IPS DF 4.7 (cell line): Measurements from ENCODE around the gene AGBL4.

Experiments
- DNase-seq: peaks from one replicate; pipeline ENCODE4 v3.0.0-alpha.2; 2013; ENCODE audit warnings: low spot score; ENCODE audit errors: extremely low read depth

Gene AGBL4

DNA sequence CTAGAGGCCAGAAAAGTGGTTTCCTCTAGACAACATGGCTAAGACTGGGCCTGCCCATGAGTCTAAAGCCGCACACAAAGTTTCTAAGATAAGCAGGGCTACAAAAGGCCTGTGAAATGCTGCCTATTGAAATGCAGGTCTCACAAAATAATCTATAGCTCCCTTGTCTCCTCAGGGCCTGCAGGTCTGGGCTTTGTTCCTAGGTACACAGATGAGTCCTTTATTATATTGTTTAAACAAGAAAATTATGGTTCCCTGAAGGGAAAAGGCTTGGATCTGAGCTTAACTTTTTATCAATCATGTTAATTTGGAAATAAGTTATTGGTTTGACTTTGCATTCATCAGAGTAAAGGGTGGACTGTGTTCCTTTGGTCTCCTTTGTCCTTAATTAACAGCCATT is 833.6 kb downstream of the AGBL4 start:
- no peak for DNase-seq

- no peak for DNase-seq
These were observed 836.7 kb downstream of the AGBL4 start for GRCh38 chr1:49187056-49187455.

DNA sequence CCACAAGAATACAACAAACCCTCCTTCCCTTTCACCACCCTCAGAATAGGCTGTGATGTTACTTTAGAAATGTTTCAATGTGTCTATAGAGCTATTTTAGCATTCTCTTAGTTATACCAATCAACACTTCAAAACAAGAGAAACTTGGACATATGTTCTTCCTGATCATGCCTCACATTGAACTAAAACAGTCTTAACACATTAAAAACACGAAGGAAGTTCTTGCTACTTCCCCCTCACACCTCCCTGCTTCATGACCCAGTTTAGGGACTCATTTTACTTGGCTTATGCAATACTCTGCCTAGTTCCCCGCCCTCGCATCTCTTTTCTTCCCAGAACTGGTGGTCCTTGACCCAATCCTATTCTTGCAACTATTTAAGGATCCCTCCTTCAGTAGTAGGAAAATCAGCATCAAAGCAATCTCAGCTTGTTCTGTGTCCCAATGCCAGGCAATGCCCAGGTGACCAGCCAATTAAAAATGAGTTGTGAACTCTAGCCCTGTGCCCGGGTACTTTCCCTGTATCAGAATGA is 838.2 kb downstream of the AGBL4 start:
- no peak for DNase-seq

GRCh38 chr1:49183489-49183888 is 840.3 kb downstream of the AGBL4 start:
- no peak for DNase-seq

DNA sequence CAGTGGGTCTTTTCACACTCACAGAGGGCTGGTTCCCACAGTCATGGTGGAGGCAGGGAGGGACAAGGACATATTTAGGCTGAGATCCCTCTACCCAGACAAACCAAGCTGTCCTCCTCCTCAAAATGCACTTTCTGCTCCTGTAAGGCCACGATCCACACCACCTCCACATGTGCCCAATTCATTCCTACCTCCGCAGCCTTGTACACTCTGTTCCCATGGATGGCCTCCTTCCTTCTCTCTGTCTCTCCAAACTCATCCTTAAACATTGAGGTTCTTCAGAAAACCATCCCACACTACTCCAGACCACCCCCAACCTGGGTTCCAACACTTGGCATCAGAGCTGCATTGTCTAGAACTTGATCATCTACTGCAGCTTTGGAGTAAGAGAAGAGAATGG is 842.7 kb downstream of the AGBL4 start:
- no peak for DNase-seq

DNA sequence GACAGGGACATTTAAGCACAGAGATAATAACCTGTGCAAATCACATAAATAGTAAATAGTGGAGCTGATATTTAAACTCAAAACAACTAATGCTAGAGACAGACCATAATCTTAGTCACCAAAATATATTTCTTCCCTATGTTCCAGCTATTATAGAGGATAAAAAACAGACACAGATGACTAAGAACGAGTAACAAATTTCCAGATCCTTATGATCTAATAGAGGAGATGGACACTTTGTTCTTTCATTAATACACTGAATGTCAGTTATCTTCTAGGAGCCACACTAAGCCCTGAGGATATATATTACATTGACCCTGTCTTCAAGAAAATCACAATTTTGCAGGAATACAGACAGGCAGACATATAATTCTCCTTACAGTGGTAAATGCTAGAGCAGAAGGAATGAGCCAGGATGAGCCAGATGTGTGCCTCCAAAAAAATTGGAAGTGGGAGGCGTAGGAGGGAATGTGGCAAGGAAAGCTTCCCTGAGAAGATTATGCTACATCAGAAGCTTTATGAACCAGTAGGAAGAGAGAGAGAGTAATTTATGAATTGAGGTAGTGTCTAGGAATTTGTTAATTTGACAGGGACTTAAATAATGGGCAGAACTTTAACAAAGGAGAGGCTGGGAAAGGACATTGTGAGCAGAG is 851.7 kb downstream of the AGBL4 start:
- DNase-seq, result no peak

GRCh38 chr1:49166031-49166430 is 857.7 kb downstream of the AGBL4 start:
- DNase-seq, result no peak

- no peak for DNase-seq
These were observed 860.7 kb downstream of the AGBL4 start for GRCh38 chr1:49163031-49163430.

- no peak for DNase-seq
These were observed 863.1 kb downstream of the AGBL4 start for GRCh38 chr1:49160677-49161076.

DNA sequence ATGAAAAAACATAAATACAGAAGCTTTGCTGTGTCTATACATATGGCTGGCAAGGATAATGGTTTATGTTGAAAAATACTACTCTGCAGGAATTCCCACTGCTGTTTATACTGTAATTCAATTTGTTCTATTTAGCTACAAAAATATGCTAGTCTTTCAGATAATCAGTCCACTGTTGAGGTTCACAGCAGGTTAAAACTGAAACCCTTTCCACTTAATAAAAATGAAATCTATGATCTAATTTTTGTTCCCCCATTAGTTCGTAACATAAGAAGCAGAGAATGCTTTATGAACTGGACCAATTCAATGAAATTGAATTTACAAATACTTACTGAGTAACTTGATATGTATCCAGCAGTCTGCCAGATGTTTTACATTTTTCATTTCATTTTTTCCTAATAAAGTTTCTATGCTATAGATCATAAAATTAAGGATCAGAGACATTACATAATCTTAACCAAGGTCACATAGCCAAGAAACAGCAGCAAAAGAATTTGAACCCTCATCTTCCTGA is 887.0 kb downstream of the AGBL4 start:
- no peak for DNase-seq

GRCh38 chr1:49125746-49126145 is 898.0 kb downstream of the AGBL4 start:
- no peak for DNase-seq

DNA sequence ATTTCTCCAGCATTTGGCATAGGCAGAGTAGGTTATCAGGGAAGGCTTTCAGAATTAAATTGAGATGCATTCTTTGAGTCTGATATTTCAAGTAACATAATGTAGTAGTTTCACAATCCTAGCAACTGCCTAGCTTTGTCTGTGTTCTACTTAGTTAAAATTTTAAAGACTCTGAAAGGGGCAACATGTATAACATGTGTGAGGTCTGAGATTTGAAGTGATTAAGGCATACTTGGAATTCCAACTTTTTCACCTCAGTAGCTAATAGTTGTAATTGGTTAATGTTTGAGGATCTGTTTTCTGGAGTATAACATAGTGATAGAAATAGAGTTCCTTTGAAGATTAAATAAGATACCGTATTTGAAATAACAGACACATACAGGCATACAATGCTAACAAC is 911.8 kb downstream of the AGBL4 start:
- no peak for DNase-seq

DNA sequence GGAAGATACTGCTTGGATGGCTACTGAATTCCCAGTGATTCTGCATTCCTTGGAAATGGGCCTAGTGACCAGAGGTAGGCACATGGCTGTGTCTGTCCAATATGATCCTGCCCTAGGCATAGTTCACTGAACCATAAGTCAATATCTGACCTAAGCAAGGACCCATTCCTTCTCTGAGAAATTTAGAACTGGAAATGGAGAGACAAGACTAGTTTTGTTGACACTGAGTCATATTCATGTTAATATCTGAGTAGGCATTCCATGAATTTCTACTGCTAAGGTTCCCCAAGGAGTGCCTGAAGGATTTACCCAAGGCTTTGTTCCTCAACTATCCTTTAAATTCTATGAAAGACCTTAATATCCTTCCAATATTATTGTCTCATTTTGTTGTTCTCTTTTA is 917.3 kb downstream of the AGBL4 start:
- DNase-seq, result no peak

DNA sequence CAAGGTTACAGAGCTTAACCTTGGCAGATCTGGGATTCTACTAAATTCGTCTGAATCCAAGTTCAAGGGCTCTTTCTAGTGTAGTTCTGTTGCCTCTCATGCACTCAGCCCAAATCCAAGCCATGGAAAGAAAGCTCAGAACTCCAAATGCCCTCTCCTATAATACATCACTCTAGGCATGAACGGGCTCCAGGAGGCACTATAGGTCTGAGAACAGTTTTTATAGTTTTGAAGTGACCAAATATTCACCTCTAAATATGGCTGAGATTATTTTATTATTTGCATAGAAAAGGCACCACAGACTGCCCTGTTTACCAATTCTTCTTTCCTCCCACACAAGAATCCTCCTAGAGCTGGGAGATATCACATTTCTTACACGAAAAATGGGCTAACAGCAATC is 919.2 kb downstream of the AGBL4 start:
- no peak for DNase-seq

GRCh38 chr1:49102752-49103151 is 921.0 kb downstream of the AGBL4 start:
- no peak for DNase-seq

DNA sequence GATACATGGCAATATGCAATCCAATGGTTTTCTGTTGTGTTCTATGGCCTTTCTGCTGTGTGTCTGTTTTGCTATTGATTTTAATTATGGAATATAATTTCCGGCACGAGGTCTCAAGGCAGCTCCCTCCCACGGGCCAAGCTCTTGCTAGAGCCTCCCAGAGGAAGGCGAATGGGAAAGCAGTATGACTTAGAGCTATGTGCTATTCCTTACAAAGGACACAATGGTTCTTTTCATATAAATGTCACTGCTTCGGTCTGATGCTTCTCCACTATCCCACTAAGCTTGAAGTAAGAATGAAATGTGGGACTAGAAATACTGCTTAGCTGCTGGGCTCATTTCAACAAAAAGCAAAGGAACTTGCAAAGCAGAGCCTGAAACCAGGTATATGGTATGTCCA is 924.9 kb downstream of the AGBL4 start:
- DNase-seq, result no peak

DNA sequence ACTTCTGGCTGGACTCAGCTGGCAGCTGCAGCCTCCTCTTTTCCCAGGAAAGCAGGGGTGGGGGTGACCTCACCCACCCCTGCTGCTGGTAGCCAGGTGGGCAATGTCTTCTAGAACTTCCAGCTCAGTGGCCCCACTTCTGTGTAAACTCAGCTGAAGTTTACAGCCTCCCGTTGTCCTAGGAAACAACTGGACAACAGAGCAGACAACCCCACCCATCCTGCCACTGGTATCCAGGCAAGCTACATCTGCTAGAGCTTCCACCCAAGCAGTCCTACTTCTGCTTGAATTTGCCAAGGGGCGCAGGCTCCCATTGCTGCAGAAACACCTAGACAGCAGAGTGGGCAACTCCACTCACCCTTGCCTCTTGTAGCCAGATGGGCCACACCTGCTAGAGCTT is 937.4 kb downstream of the AGBL4 start:
- DNase-seq, result no peak

DNA sequence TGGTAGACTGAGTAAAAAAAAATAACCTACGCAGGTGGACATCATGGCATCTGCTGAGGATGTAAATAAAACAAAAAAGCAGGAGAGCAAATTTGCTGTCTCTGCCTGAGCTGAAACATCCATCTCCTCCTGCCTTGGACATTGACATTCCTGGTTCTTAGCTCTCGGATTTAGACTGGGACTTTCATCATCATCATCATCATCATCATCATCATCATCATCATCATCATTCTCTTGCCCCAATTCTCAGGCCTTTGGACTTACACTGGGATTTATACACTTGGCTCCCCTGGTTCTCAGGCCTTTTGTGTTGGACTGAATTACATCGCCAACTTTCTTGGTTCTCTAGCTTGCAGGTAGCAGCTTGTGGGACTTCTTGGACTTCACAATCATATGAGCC is 938.7 kb downstream of the AGBL4 start:
- DNase-seq, result no peak

- no peak for DNase-seq
These were observed 963.0 kb downstream of the AGBL4 start for GRCh38 chr1:49060766-49061165.

DNA sequence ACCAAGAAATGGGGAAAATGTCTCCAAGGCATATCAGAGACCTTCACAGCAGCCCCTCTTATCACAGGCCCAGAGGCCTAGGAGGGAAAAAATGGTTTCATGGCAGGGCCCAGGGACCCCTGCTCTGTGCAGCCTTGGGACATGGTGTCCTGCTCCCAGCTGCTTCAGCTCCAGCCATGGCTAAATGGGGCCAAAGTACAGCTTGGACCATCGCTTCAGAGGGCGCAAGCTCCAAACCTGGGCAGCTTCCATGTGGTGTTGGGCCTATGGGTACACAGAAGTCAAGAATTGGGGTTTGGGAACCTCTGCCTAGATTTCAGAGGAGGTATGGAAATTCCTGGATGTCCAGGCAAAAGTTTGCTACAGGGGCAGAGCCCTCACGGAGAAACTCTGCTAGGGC is 964.7 kb downstream of the AGBL4 start:
- no peak for DNase-seq

GRCh38 chr1:49052102-49052501 is 971.7 kb downstream of the AGBL4 start:
- DNase-seq, result no peak

- DNase-seq, result no peak
These were observed 972.1 kb downstream of the AGBL4 start for GRCh38 chr1:49051647-49052046.

- DNase-seq, result no peak
These were observed 973.7 kb downstream of the AGBL4 start for GRCh38 chr1:49050041-49050440.

DNA sequence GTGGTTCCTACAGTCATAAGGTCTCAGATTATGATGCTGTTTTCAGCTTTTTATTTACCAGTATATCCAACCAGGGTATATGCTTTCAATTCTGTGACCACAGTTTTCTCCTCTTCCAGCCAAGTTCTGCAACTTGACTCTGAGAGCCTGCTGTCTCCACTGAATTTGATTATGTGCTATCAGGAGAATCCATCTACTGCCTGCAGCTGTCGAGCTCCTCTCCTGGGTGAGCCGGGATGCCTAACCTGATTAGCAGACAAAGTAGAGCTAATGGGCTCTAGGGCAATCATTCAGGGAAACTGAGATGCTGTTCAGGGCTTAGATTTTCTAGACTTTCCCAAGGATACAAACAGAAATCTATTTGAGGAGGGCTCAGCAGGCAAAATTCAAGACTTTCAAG is 975.6 kb downstream of the AGBL4 start:
- no peak for DNase-seq
